H1 (cell line): ENCODE data around the gene CDR2. TPM values are rescaled to one million over a fixed set of nuclear protein-coding genes. Genes with fewer than 3 reads are reported as not detected.

Experiments
- CHD7 ChIP-seq: fragments of 300-600 bp; sonication (generic); IDR thresholded peaks from 2 replicates; pipeline ENCODE4 v1.7.1; 2012; ENCODE audit warnings: low read length, moderate library complexity, mild to moderate bottlenecking, inconsistent platforms; ENCODE audit not compliant: insufficient replicate concordance
- MAFK ChIP-seq: IDR thresholded peaks from 2 replicates; pipeline ENCODE4 v1.6.1; 2012; ENCODE audit warnings: low read depth, mild to moderate bottlenecking, improper control_type of control experiment, low read length
- SRF ChIP-seq: IDR thresholded peaks from 2 replicates; pipeline ENCODE4 v1.6.1; 2011; ENCODE audit warnings: mild to moderate bottlenecking, low read depth, low read length, moderate library complexity
- ZNF274 ChIP-seq: IDR thresholded peaks from 2 replicates; pipeline ENCODE4 v1.7.0; 2012; ENCODE audit warnings: low read length, borderline replicate concordance; ENCODE audit errors: extremely low read depth
- polyA plus RNA-seq, 7 experiments: library from polyadenylated mRNA; depleted of rRNA in 3 of 7; stranded (reverse) in 5 of 7; unstranded in 2 of 7; fragments of >200 nt in 5 of 7; fragments of 200-250 nt in 2 of 7; gene quantifications; 1 replicate in 5 of 7; 2 replicates in 1 of 7; 4 replicates in 1 of 7; pipeline versions ENCODE4 v1.2.1 to v1.2.3, GENCODE V29; 2011 to 2013; ENCODE audit warnings: missing spikeins in 2 of 7, mixed read lengths in 2 of 7
- total RNA-seq: library from RNA; stranded (reverse); fragmentation: NEBNext Ultra II Directional; extraction: Animal tissue kit (Norgen Biotek cat#: 25700); gene quantifications from 2 replicates; pipeline ENCODE4 v1.2.1, GENCODE V29; 2021

The CDR2 gene
- total and polyA plus RNA-seq, 2 of the 8 experiments (the other 6 are each of a cell fraction or from before 2014, with no cell fraction given), result 16.3 to 34.9 TPM

DNA sequence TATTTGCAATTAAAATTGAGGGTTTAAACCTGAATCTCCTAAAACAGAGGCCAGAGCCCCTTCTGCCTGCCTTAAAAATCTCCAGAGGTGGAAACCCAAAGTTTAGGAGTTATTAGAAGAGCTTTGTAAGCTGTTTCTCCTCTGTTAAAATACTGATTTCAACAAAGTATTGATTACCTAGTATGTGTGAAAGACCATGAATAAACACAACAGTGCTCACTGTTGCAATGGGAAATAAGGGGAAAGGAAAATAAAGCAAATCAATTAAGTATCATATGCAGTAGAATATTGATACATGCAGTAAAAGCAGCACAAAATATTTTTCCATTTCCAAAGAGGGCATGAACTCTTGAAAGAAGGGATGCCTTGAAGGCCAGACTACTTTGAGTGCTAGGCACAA, 14.7 kb downstream of the CDR2 start (continued):
- TF ChIP-seq CHD7 (no peak), ZNF274 (no peak), SRF (no peak), MAFK (no peak)
